Activated CD8-positive, alpha-beta T cell treated with anti-CD3 and anti-CD28 coated beads for 36 hours (primary cell): ENCODE results near the gene ARHGEF16. TPM values are rescaled to one million over a fixed set of nuclear protein-coding genes. Genes with fewer than 3 reads are reported as not detected.

Source experiments
- ATAC-seq: fragments of 200-7000 bp; cut with Tn5 transposase; one replicate; pipeline ENCODE4 v1.10.0; 2021; ENCODE audit warnings: mild to moderate bottlenecking, moderate library complexity
- CTCF ChIA-PET: fragments of 350-600 bp; sonication (Branson Sonifier 250); formaldehyde crosslinking; loops from one replicate; lab custom pipeline; 2021; ENCODE audit warnings: antibody characterized with exemption; lab: Charles Lee
- POLR2A ChIA-PET: fragments of 350-600 bp; sonication (Branson Sonifier 250); formaldehyde crosslinking; loops from one replicate; lab custom pipeline; 2021; ENCODE audit warnings: antibody characterized with exemption; lab: Charles Lee
- DNase-seq: peaks from one replicate; pipeline ENCODE4 v3.0.0-alpha.2; 2020
- H3K27ac Mint-ChIP-seq: one replicate; pipeline ENCODE4 v1.8.0; 2021; ENCODE audit warnings: mild to moderate bottlenecking, mixed read lengths
- H3K27me3 Mint-ChIP-seq: one replicate; pipeline ENCODE4 v1.8.0; 2021; ENCODE audit warnings: mixed read lengths
- H3K36me3 Mint-ChIP-seq: one replicate; pipeline ENCODE4 v1.8.0; 2021; ENCODE audit warnings: low read depth, mixed read lengths
- H3K4me1 Mint-ChIP-seq: one replicate; pipeline ENCODE4 v1.8.0; 2021; ENCODE audit warnings: low read depth, mixed read lengths
- H3K4me3 Mint-ChIP-seq: one replicate; pipeline ENCODE4 v1.8.0; 2021; ENCODE audit warnings: mild to moderate bottlenecking, moderate library complexity, mixed read lengths
- H3K9me3 Mint-ChIP-seq: one replicate; pipeline ENCODE4 v1.8.0; 2021; ENCODE audit warnings: mixed read lengths
- intact Hi-C: fragments of 100-400 bp; cut with micrococcal nuclease; formaldehyde crosslinking; loops from one replicate; pipeline ENCODE4 v1.10.0; 2022
- total RNA-seq, 2 experiments: library from RNA; stranded (reverse); gene quantifications; one replicate each; pipeline ENCODE4 v1.2.3, GENCODE V29; 2021
- TF ChIP-seq, protein P1 (sequence below): fragments of 200-600 bp; IDR thresholded peaks from one replicate; pipeline ENCODE4 v1.8.0; 2022; ENCODE audit warnings: antibody characterized with exemption, mild to moderate bottlenecking

The ARHGEF16 gene
- total RNA-seq, 2 experiments from 2014 or later = not detected

DNA sequence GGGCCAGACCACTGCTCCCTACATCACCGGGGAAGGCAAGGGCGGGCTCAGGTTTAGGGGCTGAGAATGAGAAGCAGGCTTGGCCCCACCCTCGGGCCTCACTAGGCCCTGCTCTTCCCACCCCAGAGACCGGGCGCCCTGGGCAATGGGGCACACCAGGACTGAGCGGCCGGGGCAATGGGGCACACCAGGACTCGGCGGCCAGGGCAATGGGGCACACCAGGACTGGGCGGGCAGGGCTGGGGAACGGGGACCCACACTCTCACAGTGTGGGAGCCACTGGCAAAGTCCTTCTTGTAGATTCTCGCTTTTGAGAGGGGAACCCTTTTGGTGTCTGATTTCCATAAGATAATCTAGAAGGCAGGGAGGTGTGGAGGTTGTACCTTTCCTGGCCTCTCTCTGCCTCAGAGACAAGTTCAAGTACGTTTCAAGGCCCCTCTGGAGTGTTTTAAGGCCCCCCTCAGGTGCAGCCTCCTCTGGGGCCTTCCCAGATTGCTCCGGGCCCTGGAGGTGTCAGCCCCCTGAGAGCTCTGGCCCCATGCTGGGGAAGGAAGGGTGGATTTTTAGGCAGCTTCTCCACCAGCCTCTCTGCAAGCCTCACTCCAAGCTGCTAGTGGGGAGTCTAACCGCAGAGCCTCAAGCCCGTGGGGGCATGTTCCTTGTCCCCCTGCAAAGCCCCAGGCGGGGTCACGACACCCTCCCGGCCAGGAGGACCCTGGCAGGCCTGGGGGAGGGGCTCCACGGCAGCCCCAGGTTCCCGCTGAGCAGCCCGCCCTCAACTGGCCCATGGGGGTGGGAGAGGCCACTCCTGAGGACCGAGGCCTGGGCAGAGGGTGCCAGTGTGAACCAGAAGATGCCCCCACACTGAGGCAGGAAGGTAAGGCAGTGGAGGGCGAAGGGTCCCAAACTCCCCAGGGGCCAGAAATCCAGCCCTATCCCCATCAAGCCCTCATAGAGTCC lies 66.2 kb downstream of the ARHGEF16 start:
- H3K9me3 Mint-ChIP-seq = no peaks in the 10 kb centered on the region
- no peaks in the 10 kb centered on the region for H3K27me3 Mint-ChIP-seq
- no peak overlapping the region for H3K27ac Mint-ChIP-seq
- H3K4me3 Mint-ChIP-seq = no peak overlapping the region
- CTCF ChIA-PET = interaction anchor here (1.2 kb wide), 1 partner anchor 30 kb away, joined by 3 read pairs; no protein-coding TSS in a partner anchor
- no peaks in the 10 kb centered on the region for H3K36me3 Mint-ChIP-seq
- intact Hi-C loops = no loop called here
- TF ChIP-seq, protein P1, sequence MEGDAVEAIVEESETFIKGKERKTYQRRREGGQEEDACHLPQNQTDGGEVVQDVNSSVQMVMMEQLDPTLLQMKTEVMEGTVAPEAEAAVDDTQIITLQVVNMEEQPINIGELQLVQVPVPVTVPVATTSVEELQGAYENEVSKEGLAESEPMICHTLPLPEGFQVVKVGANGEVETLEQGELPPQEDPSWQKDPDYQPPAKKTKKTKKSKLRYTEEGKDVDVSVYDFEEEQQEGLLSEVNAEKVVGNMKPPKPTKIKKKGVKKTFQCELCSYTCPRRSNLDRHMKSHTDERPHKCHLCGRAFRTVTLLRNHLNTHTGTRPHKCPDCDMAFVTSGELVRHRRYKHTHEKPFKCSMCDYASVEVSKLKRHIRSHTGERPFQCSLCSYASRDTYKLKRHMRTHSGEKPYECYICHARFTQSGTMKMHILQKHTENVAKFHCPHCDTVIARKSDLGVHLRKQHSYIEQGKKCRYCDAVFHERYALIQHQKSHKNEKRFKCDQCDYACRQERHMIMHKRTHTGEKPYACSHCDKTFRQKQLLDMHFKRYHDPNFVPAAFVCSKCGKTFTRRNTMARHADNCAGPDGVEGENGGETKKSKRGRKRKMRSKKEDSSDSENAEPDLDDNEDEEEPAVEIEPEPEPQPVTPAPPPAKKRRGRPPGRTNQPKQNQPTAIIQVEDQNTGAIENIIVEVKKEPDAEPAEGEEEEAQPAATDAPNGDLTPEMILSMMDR = no peak
- DNase-seq (no peak), ATAC-seq (no peak)
- POLR2A ChIA-PET = no interaction called here
- H3K4me1 Mint-ChIP-seq = no peaks in the 10 kb centered on the region

DNA sequence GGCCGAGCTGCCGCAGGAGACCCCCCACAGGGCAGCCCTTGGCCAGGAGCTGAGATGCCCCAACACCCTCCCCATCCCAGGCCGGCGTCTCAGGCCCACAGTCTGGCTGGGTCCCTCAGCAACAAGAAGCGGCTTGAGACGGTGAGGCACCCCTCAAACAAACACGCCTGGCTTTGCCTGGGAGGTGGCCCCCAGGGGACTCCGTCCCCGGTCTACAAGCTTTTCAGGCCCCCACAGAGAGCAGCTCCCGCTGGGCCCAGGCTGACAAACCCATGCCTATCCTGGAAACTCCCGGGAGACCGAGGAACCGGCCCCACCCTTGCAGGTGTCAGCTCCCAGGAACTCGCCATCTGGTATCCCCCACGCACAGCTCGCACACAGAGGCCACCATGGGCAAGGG lies 67.0 kb downstream of the ARHGEF16 start:
- Mint-ChIP-seq H3K4me1 (no peaks in the 10 kb centered on the region), H3K27me3 (no peaks in the 10 kb centered on the region), H3K36me3 (no peaks in the 10 kb centered on the region), H3K4me3 (no peak overlapping the region), H3K9me3 (no peaks in the 10 kb centered on the region), H3K27ac (no peak overlapping the region)
- ChIA-PET POLR2A (no interaction called here), CTCF (interaction anchor here (1.2 kb wide), 1 partner anchor 30 kb away, joined by 3 read pairs; no protein-coding TSS in a partner anchor)
- intact Hi-C loops = no loop called here
- ATAC-seq = no peak
- TF ChIP-seq, protein P1 = no peak
- no peak for DNase-seq

DNA sequence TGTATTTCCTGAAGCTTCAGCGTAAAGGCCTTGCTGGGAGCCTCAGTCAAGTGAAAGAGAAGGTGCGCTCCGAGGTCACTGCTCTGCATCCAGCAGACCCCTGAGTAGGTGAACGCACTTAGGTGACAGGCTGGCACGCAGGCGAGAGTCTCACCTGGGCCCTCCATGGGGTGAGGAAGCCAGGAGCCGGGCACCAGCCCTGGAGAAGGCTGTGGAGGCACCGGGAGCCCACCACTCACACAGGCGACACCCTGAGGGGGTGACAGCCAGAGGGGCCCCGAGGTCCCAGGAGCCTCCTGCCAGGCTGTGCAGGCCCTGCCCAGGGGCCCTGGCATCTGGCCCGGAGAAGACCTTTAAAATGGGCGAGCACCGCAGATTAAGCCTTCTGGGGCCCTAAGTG lies 67.6 kb downstream of the ARHGEF16 start:
- DNase-seq (no peak), ATAC-seq (no peak)
- no peaks in the 10 kb centered on the region for H3K4me1 Mint-ChIP-seq
- CTCF ChIA-PET = interaction anchor here (1.2 kb wide), 1 partner anchor 31 kb away, joined by 3 read pairs; no protein-coding TSS in a partner anchor
- H3K9me3 Mint-ChIP-seq = no peaks in the 10 kb centered on the region
- intact Hi-C loops = no loop called here
- no peak overlapping the region for H3K27ac Mint-ChIP-seq
- no peaks in the 10 kb centered on the region for H3K27me3 Mint-ChIP-seq
- TF ChIP-seq, protein P1 = no peak
- POLR2A ChIA-PET = no interaction called here
- no peaks in the 10 kb centered on the region for H3K36me3 Mint-ChIP-seq
- H3K4me3 Mint-ChIP-seq = no peak overlapping the region

DNA sequence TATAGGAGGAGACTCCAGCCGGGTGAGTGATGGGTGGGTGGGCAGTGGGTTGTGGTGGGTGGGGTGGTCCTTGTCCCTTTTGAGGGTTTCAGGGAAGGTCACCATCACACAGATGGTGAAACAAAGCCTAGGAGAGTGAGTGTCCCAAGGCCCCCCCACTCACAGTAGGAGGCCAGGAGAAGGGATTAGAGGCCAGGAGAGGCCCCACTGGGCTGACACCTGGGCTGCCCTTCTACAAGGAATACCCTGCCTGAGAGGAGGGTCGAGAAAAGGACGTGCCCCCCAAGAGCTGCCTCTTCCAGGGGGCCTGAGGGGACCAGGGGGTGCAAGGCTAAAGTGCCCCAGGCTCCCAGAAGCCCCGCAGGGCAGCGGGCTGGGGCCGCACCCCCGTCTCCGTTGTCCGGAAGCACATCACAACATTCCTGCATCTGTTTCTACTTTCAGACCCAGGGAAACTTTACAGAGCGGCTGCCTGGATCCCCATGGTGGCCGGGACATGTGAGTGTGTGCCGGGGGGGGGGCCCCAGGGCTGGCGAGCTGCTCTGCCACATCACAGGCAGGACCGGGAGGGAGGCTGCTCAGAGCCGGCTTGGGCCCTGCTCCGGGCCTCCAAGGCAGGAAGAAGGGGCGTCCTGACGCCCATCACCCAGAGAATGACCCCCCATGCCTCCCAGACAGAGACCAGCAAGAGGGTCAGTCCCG lies 68.2 kb downstream of the ARHGEF16 start:
- DNase-seq = no peak
- CTCF ChIA-PET = no interaction called here
- ATAC-seq = no peak
- no peaks in the 10 kb centered on the region for H3K27me3 Mint-ChIP-seq
- H3K27ac Mint-ChIP-seq = no peak overlapping the region
- H3K9me3 Mint-ChIP-seq = no peaks in the 10 kb centered on the region
- H3K4me3 Mint-ChIP-seq = no peak overlapping the region
- POLR2A ChIA-PET = no interaction called here
- intact Hi-C loops = no loop called here
- no peaks in the 10 kb centered on the region for H3K36me3 Mint-ChIP-seq
- no peaks in the 10 kb centered on the region for H3K4me1 Mint-ChIP-seq
- TF ChIP-seq, protein P1 = no peak
